OCI-LY1 (cell line): Measurements from ENCODE around the gene MCU.

ENCODE experiments used
- CTCF ChIP-seq: fragments of 200-600 bp; sonication (generic), shearing (Covaris generic); IDR thresholded peaks from 2 replicates; pipeline ENCODE4 v1.5.1; 2017; ENCODE audit warnings: mild to moderate bottlenecking, antibody characterized with exemption, low read length, moderate library complexity, mixed read lengths
- EZH2 ChIP-seq: fragments of 200-600 bp; sonication (generic), shearing (Covaris generic); IDR thresholded peaks from 2 replicates; pipeline ENCODE4 v1.8.0; 2017; ENCODE audit warnings: borderline replicate concordance, mixed run types, mild to moderate bottlenecking, antibody characterized with exemption, low read length, moderate library complexity, mixed read lengths

- no peak for TF ChIP-seq CTCF
- no peak for TF ChIP-seq EZH2
Measured at GRCh38 chr10:72832701-72833100, 140.8 kb downstream of the MCU start.
